Lower lobe of right lung (tissue), 2 donors: Measurements from ENCODE around the gene AUTS2. TPM values are rescaled to one million over a fixed set of nuclear protein-coding genes. Genes with fewer than 3 reads are reported as not detected.

Experiments used
- ATAC-seq, 2 donors: fragments of 200-7000 bp; cut with Tn5 transposase; one replicate each; pipeline ENCODE4 v1.9.1; 2020 to 2022; ENCODE audit warnings: mild to moderate bottlenecking in 2 of 2, moderate library complexity in 2 of 2
- DNase-seq: peaks from one replicate; pipeline ENCODE4 v3.0.0-alpha.2; 2020
- H3K27ac ChIP-seq: fragments of 200-600 bp; one replicate; pipeline ENCODE4 v1.8.0; 2022
- H3K27me3 ChIP-seq: fragments of 200-600 bp; one replicate; pipeline ENCODE4 v1.8.0; 2022; ENCODE audit warnings: low read depth
- H3K36me3 ChIP-seq: fragments of 200-600 bp; one replicate; pipeline ENCODE4 v1.8.0; 2022; ENCODE audit warnings: mild to moderate bottlenecking
- H3K4me1 ChIP-seq: fragments of 200-600 bp; one replicate; pipeline ENCODE4 v1.8.0; 2022
- H3K4me3 ChIP-seq: fragments of 200-600 bp; one replicate; pipeline ENCODE4 v1.8.0; 2022; ENCODE audit warnings: mild to moderate bottlenecking
- H3K9me3 ChIP-seq: fragments of 200-600 bp; one replicate; pipeline ENCODE4 v1.8.0; 2022
- CTCF ChIP-seq: fragments of 200-600 bp; IDR thresholded peaks from one replicate; pipeline ENCODE4 v1.8.0; 2022; ENCODE audit warnings: antibody characterized with exemption, mild to moderate bottlenecking
- intact Hi-C: fragments of 100-400 bp; cut with DNase I; formaldehyde crosslinking; loops from one replicate; pipeline ENCODE4 v1.11.0; 2022
- total RNA-seq: library from RNA; stranded (reverse); fragmentation: NEBNext Ultra II Directional; extraction: Animal tissue kit (Norgen Biotek cat#: 25700); gene quantifications from one replicate; pipeline ENCODE4 v1.2.1, GENCODE V29; 2021
- donor health status: DM: no; HTN: yes; CAD: no; lungs with severe emphysema.

Gene AUTS2
- total RNA-seq, 1 donor from 2014 or later: 45.7 TPM

GRCh38 chr7:69934144-69934903 is 336.0 kb downstream of the AUTS2 start:
- no peak for TF ChIP-seq CTCF
- no peaks in the 10 kb centered on the region for H3K9me3 ChIP-seq
- ATAC-seq (no peak), DNase-seq (no peak)
- no peak overlapping the region for H3K4me3 ChIP-seq
- no peaks in the 10 kb centered on the region for H3K36me3 ChIP-seq
- intact Hi-C loops: no loop called here
- H3K27me3 ChIP-seq: no peaks in the 10 kb centered on the region
- no peak overlapping the region for H3K27ac ChIP-seq
- H3K4me1 ChIP-seq: no peaks in the 10 kb centered on the region

GRCh38 chr7:69935107-69935506 is 336.8 kb downstream of the AUTS2 start:
- Histone ChIP-seq H3K9me3 (no peaks in the 10 kb centered on the region), H3K36me3 (no peaks in the 10 kb centered on the region), H3K27me3 (no peaks in the 10 kb centered on the region), H3K27ac (no peak overlapping the region), H3K4me1 (no peaks in the 10 kb centered on the region), H3K4me3 (no peak overlapping the region)
- ATAC-seq: no peak
- intact Hi-C loops: no loop called here
- TF ChIP-seq CTCF: no peak
- DNase-seq: no peak

GRCh38 chr7:69937097-69937496 is 338.8 kb downstream of the AUTS2 start:
- intact Hi-C loops: no loop called here
- no peaks in the 10 kb centered on the region for H3K4me1 ChIP-seq
- no peaks in the 10 kb centered on the region for H3K27me3 ChIP-seq
- DNase-seq (no peak), ATAC-seq (no peak)
- no peak overlapping the region for H3K4me3 ChIP-seq
- no peak overlapping the region for H3K27ac ChIP-seq
- no peaks in the 10 kb centered on the region for H3K9me3 ChIP-seq
- H3K36me3 ChIP-seq: no peaks in the 10 kb centered on the region
- no peak for TF ChIP-seq CTCF

DNA sequence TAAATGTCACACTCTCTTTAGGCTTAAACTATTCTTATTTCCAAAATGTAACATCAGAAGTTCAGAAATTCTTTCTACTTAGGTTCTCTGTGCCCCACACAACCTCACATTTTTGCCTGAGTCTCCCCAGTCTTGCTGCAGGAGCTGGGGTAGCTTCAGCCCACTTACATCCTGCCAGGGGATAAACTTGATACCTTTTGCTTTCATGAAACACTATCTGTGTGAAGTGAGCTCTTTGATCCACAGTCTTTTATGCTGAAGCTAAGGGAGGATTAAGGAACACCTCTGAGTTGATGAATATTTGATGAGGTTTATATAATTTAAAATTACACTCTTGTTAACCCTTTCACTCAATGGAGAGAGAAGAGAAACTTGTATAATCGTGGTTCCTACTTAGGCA is 341.0 kb downstream of the AUTS2 start:
- intact Hi-C loops: no loop called here
- H3K4me1 ChIP-seq: no peaks in the 10 kb centered on the region
- TF ChIP-seq CTCF: no peak
- no peaks in the 10 kb centered on the region for H3K27me3 ChIP-seq
- H3K9me3 ChIP-seq: no peaks in the 10 kb centered on the region
- no peak for ATAC-seq
- no peaks in the 10 kb centered on the region for H3K36me3 ChIP-seq
- H3K27ac ChIP-seq: no peak overlapping the region
- no peak for DNase-seq
- no peak overlapping the region for H3K4me3 ChIP-seq

DNA sequence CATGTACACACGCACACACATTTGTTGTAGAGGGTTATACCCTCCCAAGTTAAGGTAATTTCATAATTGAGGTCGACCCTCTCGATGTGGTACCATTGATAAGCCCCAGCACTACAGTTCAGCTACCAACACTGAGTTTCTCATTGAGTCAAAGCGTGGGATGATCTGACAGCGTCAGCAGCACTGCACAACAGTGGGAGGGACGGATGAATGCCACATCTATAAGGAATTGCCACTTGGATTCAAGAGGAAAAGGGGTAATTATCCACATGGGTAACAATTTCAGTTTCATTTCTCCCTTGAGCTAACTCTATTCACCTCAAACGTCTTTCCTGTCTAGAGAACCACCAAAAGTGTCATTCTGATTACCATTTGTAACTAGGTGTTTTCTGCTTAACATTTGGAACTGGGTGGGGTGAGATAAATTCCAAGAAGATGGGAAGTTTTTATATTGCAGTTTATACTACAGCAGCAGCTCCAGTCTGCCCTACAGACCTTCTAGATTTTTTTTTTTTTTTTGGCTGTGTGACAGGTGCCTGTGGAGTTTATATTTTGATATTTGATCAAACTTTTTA is 342.9 kb downstream of the AUTS2 start:
- Histone ChIP-seq H3K36me3 (no peaks in the 10 kb centered on the region), H3K4me3 (no peak overlapping the region), H3K9me3 (no peaks in the 10 kb centered on the region), H3K4me1 (no peaks in the 10 kb centered on the region), H3K27me3 (no peaks in the 10 kb centered on the region), H3K27ac (no peak overlapping the region)
- intact Hi-C loops: no loop called here
- TF ChIP-seq CTCF: no peak
- ATAC-seq (no peak), DNase-seq (no peak)
